Erythroblast (primary cell): ENCODE data around the gene RRP36.

Experiments
- GATA1 ChIP-seq: IDR thresholded peaks from 2 replicates; pipeline ENCODE4 v1.6.1; 2011; ENCODE audit warnings: low read depth, mild to moderate bottlenecking, control low read depth, low read length, moderate library complexity
- POLR2A ChIP-seq: IDR thresholded peaks from 2 replicates; pipeline ENCODE4 v1.6.1; 2011; ENCODE audit warnings: mild to moderate bottlenecking, low read length

DNA sequence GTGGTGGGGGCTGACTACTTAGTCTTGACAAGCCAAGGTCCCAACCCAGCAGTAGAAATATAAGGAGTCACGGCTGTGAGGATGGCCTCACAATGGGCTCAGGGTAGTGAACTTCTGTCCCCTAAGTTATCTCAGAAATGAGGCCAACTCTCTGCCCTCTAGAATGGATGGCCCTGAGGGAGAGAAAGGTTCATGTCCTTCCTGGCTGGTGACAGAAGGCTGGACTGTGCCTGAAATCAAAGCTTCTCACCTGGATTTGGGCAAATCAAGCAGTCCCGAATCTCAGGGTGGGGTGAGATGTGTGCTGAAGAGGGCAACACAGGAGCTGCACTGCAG is 12.7 kb downstream of the RRP36 start:
- TF ChIP-seq POLR2A (no peak), GATA1 (no peak)
